Stimulated activated CD8-positive, alpha-beta memory T cell treated with anti-CD3 and anti-CD28 coated beads, Interleukin-2, amount 100 ng/mL, for 1 hour (primary cell): ENCODE data around the gene NANS.
A peak's percentile ranks its signal among the peaks of the same experiment; 100 is the strongest.
"Not testable (repeated sequence)": the region's sequence is repeated elsewhere in the genome, so short reads cannot be mapped to it uniquely, and the experiment has no call there.

Source experiments
- DNase-seq, 2 donors: peaks; one replicate each; pipeline ENCODE4 v3.0.0-alpha.2; 2020; ENCODE audit warnings: low read depth in 2 of 2

Gene NANS

DNA sequence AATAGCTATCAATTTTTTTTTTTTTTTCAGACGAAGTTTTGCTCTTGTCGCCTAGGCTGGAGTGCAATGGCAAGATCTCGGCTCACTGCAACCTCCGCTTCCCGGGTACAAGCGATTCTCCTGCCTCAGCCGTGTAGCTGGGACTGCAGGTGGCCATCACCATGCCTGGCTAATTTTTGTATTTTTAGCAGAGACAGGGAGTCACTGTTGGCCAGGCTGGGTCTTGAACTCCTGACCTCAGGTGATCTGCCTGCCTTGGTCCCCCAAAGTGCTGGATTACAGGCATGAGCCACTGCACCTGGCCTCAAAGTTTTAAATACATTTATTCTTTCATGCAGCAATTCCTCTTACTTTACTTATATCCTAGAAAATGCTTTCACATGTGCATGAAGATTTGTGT, 44.9 kb downstream of the NANS start:
- no peak for DNase-seq

DNA sequence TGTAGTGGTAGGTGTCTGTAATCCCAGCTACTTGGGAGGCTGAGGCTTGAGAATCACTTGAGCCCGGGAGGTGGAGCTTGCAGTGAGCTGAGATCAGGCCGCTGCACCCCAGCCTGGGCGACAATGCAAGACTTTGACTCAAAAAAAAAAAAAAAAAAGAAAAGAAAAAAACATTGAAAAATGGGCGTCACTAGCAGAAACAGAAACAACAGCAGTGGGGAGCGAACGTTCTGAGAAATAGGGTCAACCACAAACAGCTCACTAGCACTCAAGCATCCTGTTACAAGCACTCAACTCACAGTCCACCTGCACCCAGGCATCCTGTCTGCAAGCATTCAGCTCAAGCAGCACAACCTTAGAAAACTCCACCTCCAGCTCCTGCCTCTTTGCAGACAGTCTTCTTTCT, 45.3 kb downstream of the NANS start:
- DNase-seq = peak; percentile 38 to 62

DNA sequence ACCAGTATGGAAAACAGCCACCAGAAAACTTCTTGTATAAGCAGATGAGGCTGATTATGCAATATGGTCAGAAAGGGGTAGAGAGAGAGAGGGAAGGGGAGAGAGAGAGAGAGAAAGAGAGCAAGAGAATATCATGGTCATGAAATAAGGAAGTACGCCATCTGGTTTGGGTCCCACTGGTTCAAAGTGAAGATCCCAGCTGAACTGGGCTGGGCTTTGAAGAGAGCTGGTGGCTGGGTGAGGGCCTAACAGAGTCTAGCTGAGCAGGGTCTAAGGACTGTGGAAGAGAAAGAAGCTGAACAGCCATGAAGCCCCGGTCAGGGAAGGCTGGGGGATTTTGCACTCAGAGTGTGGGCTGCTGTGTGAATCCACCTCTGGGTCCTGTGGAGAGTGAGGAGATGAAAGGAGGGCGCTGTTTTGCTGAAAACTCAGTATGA, 47.9 kb downstream of the NANS start:
- DNase-seq = no peak

DNA sequence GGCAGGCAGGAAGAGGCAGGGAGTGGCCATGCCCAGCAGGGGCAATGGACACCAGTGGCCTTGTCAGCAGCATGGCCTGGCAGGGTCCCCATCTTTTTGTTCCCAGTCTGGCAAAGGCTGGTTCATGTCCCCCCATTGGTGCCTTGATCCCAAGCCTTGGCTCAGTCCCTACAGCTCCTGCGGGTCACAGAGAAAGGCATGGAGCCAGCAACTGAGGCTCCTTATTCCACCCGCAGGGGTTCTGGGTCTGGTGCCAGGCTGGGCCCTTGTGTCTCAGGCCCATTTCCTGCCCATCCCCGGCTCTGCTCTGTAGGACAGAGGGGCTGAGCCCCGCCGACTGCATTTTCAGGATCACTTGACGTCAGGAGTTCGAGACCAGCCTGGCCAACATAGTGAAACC, 48.5 kb downstream of the NANS start:
- DNase-seq = no peak

- DNase-seq = no peak
These were observed 51.4 kb downstream of the NANS start for GRCh38 chr9:98107926-98108325.

DNA sequence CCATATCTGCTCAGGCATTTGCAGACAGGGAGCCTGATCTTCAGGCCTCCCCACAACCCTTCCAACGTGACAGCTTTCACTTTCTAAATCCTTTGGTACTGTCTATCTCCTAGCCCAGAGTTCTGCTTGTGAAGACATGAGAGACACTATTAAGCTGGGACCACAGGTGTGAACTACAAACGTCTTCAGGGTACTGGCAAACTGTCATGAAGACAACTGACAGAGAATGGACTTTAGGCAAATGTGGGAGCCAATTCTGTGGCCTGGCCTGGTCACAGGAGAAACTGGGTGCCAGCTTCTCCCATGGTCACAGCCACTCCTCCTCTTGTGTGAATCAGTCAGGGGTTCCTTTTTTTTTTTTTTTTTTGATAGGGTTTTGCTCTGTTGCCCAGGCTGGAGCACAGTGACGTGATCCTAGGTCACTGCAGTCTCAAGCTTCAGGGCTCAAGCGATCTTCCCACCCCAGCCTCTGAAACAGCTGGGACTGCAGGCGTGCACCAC, 52.0 kb downstream of the NANS start:
- no peak for DNase-seq

GRCh38 chr9:98109052-98109451, 52.5 kb downstream of the NANS start:
- no peak for DNase-seq

DNA sequence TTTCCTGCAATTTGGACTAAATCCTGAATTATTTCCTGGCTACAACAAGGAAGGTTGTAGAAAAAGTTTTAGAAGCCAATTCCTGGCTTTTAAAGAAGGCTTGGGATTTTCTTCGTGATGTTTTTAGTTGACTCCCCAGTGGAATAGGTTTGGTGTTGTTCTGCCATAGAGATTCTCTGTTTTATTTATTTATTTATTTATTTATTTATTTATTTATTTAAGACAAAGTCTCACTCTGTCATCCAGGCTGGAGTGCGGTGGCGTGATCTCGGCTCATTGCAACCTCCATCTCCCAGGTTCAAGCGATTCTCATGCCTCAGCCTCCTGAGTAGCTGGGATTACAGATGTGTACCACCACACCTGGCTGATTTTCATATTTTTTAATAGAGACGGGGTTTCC, 60.6 kb downstream of the NANS start:
- DNase-seq = not testable (repeated sequence)

DNA sequence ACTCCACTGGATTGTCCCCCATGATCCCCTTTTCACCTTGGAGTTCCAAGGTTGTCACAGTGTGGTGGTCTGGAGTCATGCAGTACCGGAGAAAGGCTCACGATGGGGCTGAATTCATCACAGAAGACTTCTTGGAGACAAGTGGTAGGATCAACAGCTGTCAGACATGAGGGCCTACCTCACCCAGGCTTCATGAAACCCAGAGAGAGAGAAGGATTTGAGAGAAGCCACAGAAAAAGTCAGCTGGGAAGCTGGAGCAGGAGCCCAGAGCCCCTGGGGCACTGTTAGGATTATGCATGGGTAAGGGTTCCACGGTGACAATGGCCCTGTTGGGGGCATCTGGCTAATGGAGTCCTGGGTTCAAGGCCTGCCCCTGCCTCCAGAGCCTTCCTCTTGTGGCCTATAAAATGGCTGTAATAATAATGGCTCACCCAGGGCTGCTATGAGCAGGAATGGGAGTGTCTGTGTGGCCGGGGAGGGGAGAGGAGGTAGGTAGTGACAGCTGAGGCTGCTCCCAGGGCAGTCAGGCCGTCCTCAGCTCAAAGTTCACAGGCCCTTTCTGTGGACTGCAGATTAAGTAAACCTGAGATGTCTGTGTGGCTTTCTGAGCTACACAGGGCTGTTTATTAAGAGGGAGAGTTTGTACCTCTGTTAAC, 61.6 kb downstream of the NANS start:
- DNase-seq = no peak

GRCh38 chr9:98118640-98119601, 62.4 kb downstream of the NANS start, which contains the start of gene TRIM14:
Gene TRIM14, minus strand, starts transcription at chr9:98119222. Its CDS starts 34 bp downstream, at chr9:98119188.
- peak in 1 of 2 donors; percentile 31 for DNase-seq

DNA sequence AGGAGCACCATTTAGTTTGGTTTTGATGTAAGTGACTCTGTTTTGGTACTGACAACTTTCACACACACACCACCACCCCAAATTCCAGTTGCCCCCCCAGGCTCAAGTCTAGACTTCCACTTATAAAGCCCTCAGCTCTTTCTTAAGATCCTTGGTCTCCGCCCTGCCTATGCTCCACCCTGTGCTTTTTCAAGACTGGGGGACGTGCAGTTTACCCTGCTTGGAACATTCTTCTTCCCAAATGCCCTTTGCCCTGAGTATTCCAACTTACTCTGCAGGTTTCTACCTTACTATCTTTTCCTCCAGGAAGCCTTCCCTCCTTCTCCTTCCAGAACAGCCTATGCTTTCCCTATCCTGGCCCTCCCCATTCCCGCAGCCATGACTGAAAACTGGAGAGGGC, 63.9 kb downstream of the NANS start:
- DNase-seq = no peak

DNA sequence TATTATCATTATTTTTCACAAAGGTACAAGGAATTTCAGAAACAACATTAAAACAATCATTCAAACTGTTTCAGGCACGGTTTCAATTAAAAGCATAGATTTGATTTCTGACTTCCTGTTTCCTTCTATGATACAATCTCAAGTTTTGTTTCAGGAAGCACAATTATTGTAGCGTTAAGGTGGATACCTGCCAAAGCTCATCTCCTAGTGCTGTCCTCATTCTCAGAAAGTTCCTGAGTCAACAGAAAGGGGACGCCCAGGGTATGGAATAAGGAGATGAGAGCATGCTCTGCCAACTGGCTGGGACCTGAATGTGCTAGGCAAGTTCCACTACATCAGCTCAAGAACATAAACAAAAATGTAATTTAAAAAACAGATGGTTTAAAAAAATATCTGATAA, 64.5 kb downstream of the NANS start:
- DNase-seq = no peak

DNA sequence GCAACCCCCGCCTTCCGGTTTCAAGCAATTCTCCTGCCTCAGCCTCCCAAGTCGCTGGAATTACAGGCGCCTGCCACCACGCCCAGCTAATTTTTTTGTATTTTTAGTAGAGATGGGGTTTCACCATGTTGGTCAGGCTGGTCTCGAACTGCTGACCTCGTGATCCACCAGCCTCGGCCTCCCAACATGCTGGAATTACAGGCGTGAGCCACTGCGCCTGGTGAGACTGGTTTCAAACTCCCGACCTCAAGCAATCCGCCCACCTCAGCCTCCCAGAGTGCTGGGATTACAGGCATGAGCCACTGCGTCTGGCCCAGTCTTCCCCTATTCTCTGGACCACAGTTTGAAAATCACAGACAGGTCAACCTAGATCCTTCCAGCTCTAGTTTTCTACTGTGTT, 67.6 kb downstream of the NANS start:
- DNase-seq = not testable (repeated sequence)

- DNase-seq = no peak
These were observed 68.3 kb downstream of the NANS start for GRCh38 chr9:98124637-98125426.

- DNase-seq = no peak
These were observed 70.7 kb downstream of the NANS start for GRCh38 chr9:98127226-98127625.

DNA sequence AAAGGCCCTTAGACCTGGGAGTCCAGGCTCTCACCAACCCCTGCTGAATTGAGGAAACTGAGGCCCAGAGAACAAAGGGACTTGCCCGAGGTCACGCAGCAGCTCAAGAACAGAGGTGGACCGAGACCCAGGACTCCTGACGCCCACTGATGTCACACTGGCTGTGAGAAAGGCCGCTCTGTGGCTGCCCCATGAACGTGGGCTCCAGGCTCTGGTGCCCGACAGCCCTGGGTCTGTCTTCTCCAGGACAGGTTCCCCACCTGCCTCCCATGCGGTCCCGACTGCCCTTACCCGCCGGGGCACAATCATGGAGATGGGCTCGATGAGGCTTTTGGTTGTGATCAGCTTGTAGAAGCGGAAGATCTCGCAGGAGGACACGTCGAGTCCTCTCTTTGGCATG, 71.8 kb downstream of the NANS start:
- no peak for DNase-seq

- DNase-seq = no peak
These were observed 72.9 kb downstream of the NANS start for GRCh38 chr9:98129451-98129881.

GRCh38 chr9:98130060-98130459, 73.5 kb downstream of the NANS start:
- not testable (repeated sequence) for DNase-seq

DNA sequence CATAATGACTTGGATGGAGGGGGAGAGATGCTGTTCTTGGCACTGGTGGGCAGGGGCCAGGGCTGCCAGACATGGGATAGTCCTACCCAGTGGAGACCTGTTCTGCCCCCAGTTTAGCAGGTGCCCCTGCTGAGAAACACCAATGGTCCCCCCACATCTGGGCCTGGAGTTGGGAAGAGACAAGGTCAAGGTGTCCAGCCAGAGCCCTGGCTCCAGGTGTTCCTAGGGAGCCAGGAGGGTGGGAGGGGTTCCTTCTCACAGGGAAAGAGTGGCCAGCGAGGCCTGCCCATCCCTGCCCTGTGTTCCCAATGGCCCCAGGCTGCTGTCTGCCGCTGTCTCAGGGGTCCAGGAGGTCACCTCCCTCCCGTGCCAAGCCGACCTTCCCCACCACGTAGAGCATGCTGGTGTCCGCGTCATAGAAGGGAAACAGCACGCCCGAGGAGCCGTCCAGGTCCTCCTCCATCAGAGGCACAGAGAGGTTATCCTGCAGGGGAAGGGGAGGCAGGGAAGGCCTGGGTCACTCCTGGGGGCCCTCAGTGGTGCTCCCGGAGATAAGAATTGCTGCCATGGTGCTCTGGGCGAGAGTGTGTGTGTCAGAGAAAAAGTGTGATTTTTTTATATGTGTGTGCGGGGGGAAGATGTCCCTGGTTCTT, 74.2 kb downstream of the NANS start:
- DNase-seq = no peak

GRCh38 chr9:98132158-98132557, 75.6 kb downstream of the NANS start:
- no peak for DNase-seq
